Adipose tissue (tissue), 3 donors: ENCODE measurements around the gene SFMBT2. TPM values are rescaled to one million over a fixed set of nuclear protein-coding genes. Genes with fewer than 3 reads are reported as not detected.
A peak's percentile ranks its signal among the peaks of the same experiment; 100 is the strongest.
"Not testable (repeated sequence)": the region's sequence is repeated elsewhere in the genome, so short reads cannot be mapped to it uniquely, and the experiment has no call there.

ENCODE experiments used
- H3K27ac ChIP-seq: one replicate; pipeline ENCODE4 v1.5.1; 2013; ENCODE audit warnings: low read depth, low read length
- WGBS, 3 donors: extraction: QIAGEN DNeasy Blood & Tissue Kit; methylation state at CpG; one replicate each; pipeline ENCODE4 v1.1.7; 2013; 5-methylcytosine and 5-hydroxymethylcytosine counted together
- polyA plus RNA-seq, 3 donors: library from polyadenylated mRNA; stranded (reverse); fragments of 200-250 nt; gene quantifications; one replicate each; pipeline ENCODE4 v1.2.3, GENCODE V29; 2013
- donor health status: healthy with polysubstance abuse.
- donor health status: Bipolar disorder and iron deficiency.
- donor health status: healthy.

SFMBT2 gene
- polyA plus RNA-seq, 3 donors = 0.67 to 2.2 (median 1.4) TPM

DNA sequence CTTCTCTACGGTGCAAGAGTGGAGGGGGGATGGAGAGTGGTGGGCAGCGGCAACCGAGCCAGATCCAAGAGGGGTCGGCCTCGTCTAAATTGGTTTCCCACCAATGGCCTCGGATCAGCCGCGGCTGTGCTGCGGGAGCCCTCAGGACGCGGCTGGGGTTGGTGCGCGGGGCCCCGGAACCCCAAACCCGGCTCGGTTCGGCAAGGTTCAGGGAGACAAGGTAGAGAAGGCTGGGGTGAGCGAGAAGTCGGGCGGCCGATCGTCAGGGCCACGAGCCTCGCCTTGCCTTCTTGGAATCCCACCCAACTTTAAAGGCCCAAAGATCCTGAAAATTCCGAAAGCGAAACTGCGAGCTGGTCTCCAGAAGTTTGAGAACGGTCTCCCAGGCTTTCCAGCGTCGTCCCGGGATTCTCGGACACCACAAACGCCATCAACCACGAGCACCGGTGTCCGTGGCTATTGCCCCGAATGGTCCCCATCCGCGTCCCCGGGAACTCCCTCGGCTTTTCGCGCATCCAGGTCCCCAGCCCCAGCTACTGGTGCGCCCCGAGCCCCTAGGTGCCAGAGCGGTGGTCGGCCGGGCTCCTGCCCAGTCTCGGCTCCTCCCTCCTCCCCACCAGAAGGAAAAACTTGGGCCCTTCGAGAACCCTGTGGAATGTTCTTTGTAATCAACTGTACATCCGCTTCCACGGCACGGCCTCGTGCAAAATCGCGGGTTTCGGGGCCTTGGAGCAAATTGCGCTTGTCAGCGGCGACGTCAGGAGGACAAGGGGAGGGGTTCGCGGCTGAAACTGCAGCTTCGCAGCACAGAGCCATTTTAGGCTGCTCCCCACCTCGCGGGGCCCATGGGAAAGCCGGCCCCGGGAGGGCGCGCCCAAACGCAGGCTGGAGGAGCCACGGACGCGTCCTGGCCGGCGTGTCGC lies 3.2 kb downstream of the SFMBT2 start:
- H3K27ac ChIP-seq = peak overlapping the region; percentile 79
- WGBS, 3 donors = 6 to 15% (median 9%) methylated on average over 76 to 77 of the region's 77 CpGs

- H3K27ac ChIP-seq = no peak overlapping the region
Measured at GRCh38 chr10:7406712-7407333, 4.0 kb downstream of the SFMBT2 start.

GRCh38 chr10:7405637-7406036 lies 5.2 kb downstream of the SFMBT2 start:
- WGBS, 3 donors = 19 to 38% (median 20%) methylated on average over 3 to 4 of the region's 4 CpGs
- no peak overlapping the region for H3K27ac ChIP-seq

More at GRCh38 chr10:7406712-7407333, 4.0 kb downstream of the SFMBT2 start:
- WGBS, 3 donors = 47 to 69% (median 55%) methylated on average over 13 to 14 of the region's 14 CpGs

DNA sequence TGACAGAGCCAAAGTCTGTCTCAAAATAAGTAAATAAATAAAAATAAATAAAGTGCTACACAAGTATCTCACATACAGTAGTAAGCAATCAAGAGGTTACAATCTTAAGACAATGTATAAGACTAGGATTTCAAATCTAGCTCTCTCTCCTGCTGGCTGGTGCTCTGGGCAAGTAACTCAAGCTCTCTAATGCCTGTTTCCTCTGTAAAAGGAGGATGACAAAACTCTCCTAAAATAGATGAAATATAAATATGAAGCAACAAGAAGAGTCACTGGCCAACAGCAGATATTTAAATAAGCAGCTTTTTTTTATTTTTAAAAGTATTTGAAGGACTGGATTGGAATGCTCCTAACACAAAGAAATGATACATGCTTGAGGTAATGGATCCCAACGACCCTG lies 7.2 kb downstream of the SFMBT2 start:
- H3K27ac ChIP-seq = no peak overlapping the region
- WGBS, 3 donors = 52 to 86% (median 83%) methylated on average over 1 of the region's 1 CpG

- H3K27ac ChIP-seq = no peak overlapping the region
- WGBS, 3 donors = 87 to 96% (median 96%) methylated on average over 8 of the region's 8 CpGs
Measured at GRCh38 chr10:7401782-7402181, 9.1 kb downstream of the SFMBT2 start.

DNA sequence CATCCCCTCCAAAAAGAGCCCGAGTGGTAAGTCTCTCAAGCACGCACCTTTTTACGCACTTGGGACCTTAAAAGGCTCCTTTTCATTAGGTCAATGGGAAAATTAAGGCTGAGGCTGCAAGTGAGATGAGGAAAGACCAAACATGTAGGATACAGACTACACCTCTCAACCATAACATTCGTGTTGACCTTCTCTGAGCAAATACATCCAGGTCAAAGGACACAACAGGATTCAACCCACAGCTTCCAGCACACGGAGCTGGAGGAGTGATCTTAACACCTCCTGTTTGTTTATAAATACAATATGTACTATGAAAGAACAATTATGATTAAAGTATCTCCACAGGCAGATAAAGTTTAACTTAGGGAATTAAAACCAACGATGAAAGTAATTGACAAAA lies 9.7 kb downstream of the SFMBT2 start:
- H3K27ac ChIP-seq = no peak overlapping the region
- 74 to 94% (median 91%) methylated on average over 6 of the region's 6 CpGs for WGBS, 3 donors

DNA sequence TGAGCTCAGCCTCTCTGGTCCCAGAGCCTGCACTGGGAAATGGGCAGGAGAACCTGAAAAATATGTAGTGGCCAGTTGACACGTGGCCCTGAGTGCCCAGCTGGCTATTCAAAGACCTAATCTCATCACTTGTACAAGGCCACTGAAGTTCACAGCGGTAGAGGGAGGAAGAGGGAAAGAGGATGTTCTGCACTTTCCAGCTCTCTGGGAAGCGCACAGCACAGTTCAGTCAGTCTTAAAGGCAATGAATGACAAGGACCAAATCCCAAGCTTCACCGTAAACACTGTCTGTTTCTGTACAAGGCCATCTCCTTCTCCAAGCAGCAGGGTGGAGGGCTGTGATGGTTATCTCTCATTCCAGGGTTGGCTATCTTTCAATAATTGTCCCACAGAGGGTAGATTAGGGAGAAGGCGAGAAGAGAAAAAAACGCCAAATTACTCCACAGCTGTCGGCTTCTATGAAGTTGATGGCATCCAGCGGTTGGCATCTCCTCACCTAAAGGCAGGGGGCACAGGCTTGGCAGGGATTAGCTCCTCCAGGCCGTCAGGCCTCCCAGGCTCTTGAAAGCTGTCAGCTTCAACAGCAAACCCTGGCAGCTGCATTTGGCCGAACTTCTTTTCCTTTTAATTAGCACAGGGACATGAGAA lies 10.6 kb downstream of the SFMBT2 start:
- 72% methylated on average over 10 of the region's 10 CpGs for WGBS, 3 donors
- no peak overlapping the region for H3K27ac ChIP-seq

- WGBS, 3 donors = 80 to 99% (median 96%) methylated on average over 3 of the region's 3 CpGs
- no peak overlapping the region for H3K27ac ChIP-seq
Measured at GRCh38 chr10:7399533-7399932, 11.3 kb downstream of the SFMBT2 start.

DNA sequence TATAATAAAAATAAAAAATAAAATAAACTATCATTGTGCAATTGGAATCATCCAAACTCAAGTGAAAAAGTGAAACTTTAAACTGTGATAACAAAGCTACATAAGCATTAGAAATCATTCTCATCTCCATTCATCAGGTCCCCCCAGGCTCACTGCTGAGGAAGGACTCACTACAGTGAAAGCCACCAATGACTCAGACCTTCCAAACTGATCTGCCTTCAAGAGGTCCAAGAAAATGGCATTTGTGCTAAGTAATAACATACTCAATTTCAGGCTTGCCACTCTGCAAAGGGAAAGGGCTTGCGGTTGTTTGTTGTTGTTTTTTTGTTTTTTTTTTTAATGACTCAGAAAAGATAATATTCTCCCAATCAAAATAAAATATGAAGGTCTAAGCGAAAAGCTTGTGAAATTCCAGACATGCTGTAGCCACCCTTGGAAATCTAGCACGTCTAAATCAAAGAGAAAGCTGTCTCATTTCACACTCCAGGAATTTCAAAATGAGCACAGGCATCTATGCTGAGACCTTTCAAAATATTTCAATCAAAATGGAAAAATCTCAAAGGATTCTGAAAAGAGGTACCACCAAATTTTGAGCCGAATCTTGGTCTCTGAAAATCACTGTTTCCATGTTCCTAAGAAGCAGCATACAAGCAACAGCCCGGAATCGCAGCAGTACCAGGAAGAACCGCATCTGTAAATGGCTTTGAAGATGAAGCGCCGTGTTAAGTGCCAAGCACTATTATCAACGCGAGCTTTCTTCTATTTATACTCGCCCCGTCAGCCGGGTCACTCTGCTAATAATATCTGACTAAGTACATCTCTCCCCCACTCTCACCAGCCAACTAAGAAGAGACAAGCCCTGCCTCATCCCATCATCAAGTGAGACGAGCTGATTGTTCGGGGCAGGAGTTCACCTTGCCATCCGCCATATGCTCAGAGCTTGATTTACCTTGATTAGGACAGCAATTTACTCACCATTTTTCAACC lies 13.5 kb downstream of the SFMBT2 start:
- H3K27ac ChIP-seq = no peak overlapping the region
- 77 to 82% (median 80%) methylated on average over 17 of the region's 17 CpGs for WGBS, 3 donors

GRCh38 chr10:7392301-7392700 lies 18.5 kb downstream of the SFMBT2 start:
- 77 to 84% (median 78%) methylated on average over 5 of the region's 5 CpGs for WGBS, 3 donors
- not testable (repeated sequence) for H3K27ac ChIP-seq

GRCh38 chr10:7391748-7392147 lies 19.1 kb downstream of the SFMBT2 start:
- WGBS, 3 donors = 90 to 97% (median 96%) methylated on average over 6 of the region's 6 CpGs
- H3K27ac ChIP-seq = no peak overlapping the region

DNA sequence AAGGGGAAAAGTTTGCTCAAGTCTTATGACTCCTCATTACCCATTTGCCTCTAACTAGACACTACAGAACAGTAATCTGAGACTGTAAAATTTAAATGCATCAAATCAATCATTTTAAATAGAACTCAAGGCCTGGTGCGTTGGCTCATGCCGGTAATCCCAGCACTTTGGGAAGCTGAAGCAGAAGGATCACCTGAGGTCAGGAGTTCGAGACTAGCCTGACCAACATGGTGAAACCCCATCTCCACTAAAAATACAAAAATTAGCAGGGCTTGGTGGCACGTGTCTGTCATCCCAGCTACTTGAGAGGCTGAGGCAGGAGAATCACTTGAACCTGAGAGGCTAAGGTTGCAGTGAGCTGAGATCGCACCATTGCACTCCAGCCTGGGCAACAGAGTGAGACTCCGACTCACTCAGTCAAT lies 20.1 kb downstream of the SFMBT2 start:
- 84 to 98% (median 94%) methylated on average over 6 of the region's 6 CpGs for WGBS, 3 donors
- not testable (repeated sequence) for H3K27ac ChIP-seq

DNA sequence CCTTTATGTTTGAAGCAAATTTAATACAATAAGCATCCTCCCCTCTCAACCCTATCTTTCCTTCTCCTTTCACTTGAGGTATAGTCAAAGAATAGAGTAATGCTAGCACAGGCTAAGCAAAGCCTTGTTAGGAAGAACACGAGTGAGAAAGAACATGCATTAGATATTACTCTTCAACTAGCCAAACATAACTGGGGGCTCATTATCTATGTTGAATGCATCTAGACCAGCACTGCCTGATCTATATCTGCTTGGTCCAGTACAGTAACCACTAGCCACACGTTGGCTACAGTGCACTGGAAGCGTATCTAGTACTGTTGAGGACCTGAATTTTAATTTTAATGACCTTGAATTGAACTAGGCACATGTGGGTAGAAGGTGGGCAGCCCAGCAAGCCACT lies 21.0 kb downstream of the SFMBT2 start:
- no peak overlapping the region for H3K27ac ChIP-seq
- 68 to 79% (median 73%) methylated on average over 3 of the region's 3 CpGs for WGBS, 3 donors

DNA sequence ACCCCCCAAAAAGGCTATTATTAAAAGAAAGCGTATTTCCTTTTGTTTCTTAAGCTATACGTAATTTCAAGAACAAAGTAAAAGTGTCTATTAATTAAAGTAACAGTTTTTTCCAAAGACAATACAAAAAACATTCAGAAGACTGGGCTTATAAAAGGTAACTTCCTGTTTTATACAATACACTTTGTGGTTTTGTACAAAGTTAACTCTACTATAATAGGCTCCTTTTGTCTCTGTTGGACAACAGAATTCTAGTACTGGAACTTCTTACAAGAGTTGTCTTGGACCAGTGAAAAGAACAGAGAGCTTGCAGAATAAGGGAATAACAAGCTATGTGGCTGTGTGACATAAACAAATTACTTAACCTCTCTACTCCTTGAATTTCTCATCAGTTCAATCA lies 21.5 kb downstream of the SFMBT2 start:
- H3K27ac ChIP-seq = no peak overlapping the region
- 67 to 71% (median 67%) methylated on average over 2 of the region's 2 CpGs for WGBS, 3 donors

GRCh38 chr10:7388602-7389001 lies 22.2 kb downstream of the SFMBT2 start:
- H3K27ac ChIP-seq = no peak overlapping the region
- WGBS, 3 donors = 84 to 88% (median 86%) methylated on average over 4 of the region's 4 CpGs

GRCh38 chr10:7388149-7388548 lies 22.7 kb downstream of the SFMBT2 start:
- 92 to 94% (median 94%) methylated on average over 1 of the region's 1 CpG for WGBS, 3 donors
- H3K27ac ChIP-seq = not testable (repeated sequence)

DNA sequence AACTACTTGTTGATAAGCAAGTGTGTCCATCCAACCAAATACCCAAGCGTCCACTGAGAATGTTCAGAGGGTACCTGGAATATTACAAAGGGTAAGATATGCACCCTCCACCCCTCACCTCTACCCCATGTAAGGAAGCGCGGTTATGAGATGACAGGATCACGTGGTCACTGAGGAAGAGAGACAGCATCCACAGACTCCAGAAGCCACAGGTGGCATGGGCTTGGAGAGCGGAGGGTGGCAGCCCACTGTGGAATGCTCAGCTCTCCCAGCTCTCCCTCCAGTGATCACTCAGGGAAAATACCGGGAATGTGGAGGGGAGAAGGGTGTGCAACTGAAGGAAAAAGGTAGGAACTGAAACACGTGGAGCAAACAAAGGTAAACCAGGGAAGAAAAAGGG lies 25.7 kb downstream of the SFMBT2 start:
- no peak overlapping the region for H3K27ac ChIP-seq
- 63 to 81% (median 76%) methylated on average over 7 of the region's 7 CpGs for WGBS, 3 donors

DNA sequence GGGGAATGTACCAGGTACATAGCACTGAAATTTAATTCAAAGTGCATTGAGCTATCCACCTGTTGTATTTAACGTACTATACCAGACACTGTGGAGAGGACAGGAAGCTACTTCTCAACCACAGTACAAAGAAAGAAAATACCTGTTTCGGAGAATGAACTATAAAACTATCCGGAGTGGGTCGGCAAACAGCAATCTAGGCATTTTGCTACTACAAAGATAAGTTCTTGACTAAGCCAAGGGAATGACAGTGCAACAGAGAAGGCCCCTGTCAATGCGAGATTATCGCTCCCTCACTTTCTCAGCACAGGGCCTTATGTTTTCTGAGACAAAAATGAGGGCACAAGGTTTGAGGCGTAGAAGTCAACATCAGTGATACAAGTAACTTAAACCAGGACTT lies 27.4 kb downstream of the SFMBT2 start:
- H3K27ac ChIP-seq = no peak overlapping the region
- 77 to 82% (median 81%) methylated on average over 7 of the region's 7 CpGs for WGBS, 3 donors
